COR-L47 (cell line): ENCODE measurements around the gene GOLGA6D.
"Not testable (repeated sequence)": the region's sequence is repeated elsewhere in the genome, so short reads cannot be mapped to it uniquely, and the experiment has no call there.

Source experiments
- DNase-seq: peaks from one replicate; lab custom pipeline; 2025; lab: John Stamatoyannopoulos, UW

GOLGA6D gene

GRCh38 chr15:75333654-75334419, 51.2 kb downstream of the GOLGA6D start:
- DNase-seq: not testable (repeated sequence)

GRCh38 chr15:75335313-75335704, 52.7 kb downstream of the GOLGA6D start:
- DNase-seq: no peak

- DNase-seq: peak; percentile 96
Measured at GRCh38 chr15:75335705-75336355, 53.2 kb downstream of the GOLGA6D start, which contains the start of gene COMMD4. TSS of gene COMMD4 (plus strand) at chr15:75336063. CDS start at chr15:75336090, 27 bp downstream.

GRCh38 chr15:75338661-75339240, 56.1 kb downstream of the GOLGA6D start:
- DNase-seq: no peak

GRCh38 chr15:75339531-75340240, 57.1 kb downstream of the GOLGA6D start:
- DNase-seq: no peak

GRCh38 chr15:75342221-75342620, 59.6 kb downstream of the GOLGA6D start:
- DNase-seq: no peak

- DNase-seq: not testable (repeated sequence)
Measured at GRCh38 chr15:75343953-75344352, 61.3 kb downstream of the GOLGA6D start.
